H1 (cell line): ENCODE results near the gene HDAC9. TPM values are rescaled to one million over a fixed set of nuclear protein-coding genes. Genes with fewer than 3 reads are reported as not detected.

Experiments used
- CTCF ChIA-PET: fragments of 300-600 bp; sonication (Branson Sonifier 250); formaldehyde crosslinking; loops from one replicate; lab custom pipeline; 2021; ENCODE audit not compliant: partially characterized antibody; lab: Charles Lee
- POLR2A ChIA-PET: fragments of 300-600 bp; sonication (Branson Sonifier 250); formaldehyde crosslinking; loops from one replicate; lab custom pipeline; 2021; ENCODE audit warnings: inconsistent platforms; ENCODE audit not compliant: partially characterized antibody; lab: Charles Lee
- DNase-seq, 2 experiments: peaks; one replicate each; pipeline versions ENCODE4 v3.0.0 to v3.0.0-alpha.2; 2010 to 2022; ENCODE audit warnings: low spot score in 2 of 2, low read depth in 1 of 2, mixed read lengths in 1 of 2
- FAIRE-seq: peaks from 2 replicates; lab custom pipeline; 2011; peaks lifted over from hg19 to GRCh38; lab: Jason Lieb, UNC
- H2AFZ ChIP-seq: 2 replicates; pipeline ENCODE4 v1.8.1; 2012; ENCODE audit warnings: low read length, inconsistent platforms
- H2AK5ac ChIP-seq: 2 replicates; pipeline ENCODE4 v1.6.1; 2013; ENCODE audit warnings: low read depth, low read length
- H2BK120ac ChIP-seq: replicated peaks from 2 replicates; pipeline ENCODE3; 2013; ENCODE audit warnings: low read depth, low read length, inconsistent platforms
- H2BK12ac ChIP-seq: 2 replicates; pipeline ENCODE4 v1.6.1; 2013; ENCODE audit warnings: low read depth, low read length
- H2BK15ac ChIP-seq: 2 replicates; pipeline ENCODE4 v1.6.1; 2013; ENCODE audit warnings: low read length
- H2BK20ac ChIP-seq: 2 replicates; pipeline ENCODE4 v1.6.1; 2013; ENCODE audit warnings: low read length
- H2BK5ac ChIP-seq: 2 replicates; pipeline ENCODE4 v1.6.1; 2013; ENCODE audit warnings: low read depth, low read length
- H3K14ac ChIP-seq: 2 replicates; pipeline ENCODE4 v1.6.1; 2013; ENCODE audit warnings: inconsistent platforms; ENCODE audit not compliant: insufficient read length
- H3K18ac ChIP-seq: 2 replicates; pipeline ENCODE4 v1.6.1; 2013; ENCODE audit warnings: low read length; ENCODE audit errors: extremely low read depth
- H3K23ac ChIP-seq: 2 replicates; pipeline ENCODE4 v1.6.1; 2013; ENCODE audit warnings: inconsistent platforms; ENCODE audit not compliant: insufficient read length
- H3K23me2 ChIP-seq: 2 replicates; pipeline ENCODE4 v1.6.1; 2013; ENCODE audit warnings: low read depth, low read length
- H3K27ac ChIP-seq: 2 replicates; pipeline ENCODE4 v1.6.1; 2011; ENCODE audit warnings: low read depth, low read length, inconsistent platforms
- H3K27me3 ChIP-seq, 4 experiments: replicated peaks in 1 of 4; 1 replicate in 1 of 4; 2 replicates in 3 of 4; pipeline versions ENCODE4 v1.6.1 to v1.8.1; 2011 to 2013; ENCODE audit warnings: low read length in 3 of 4, mild to moderate bottlenecking in 3 of 4, inconsistent platforms in 2 of 4, mixed read lengths in 2 of 4, moderate library complexity in 1 of 4; ENCODE audit not compliant: control insufficient read depth in 3 of 4, insufficient read depth in 3 of 4; ENCODE audit errors: extremely low read depth in 1 of 4
- H3K36me3 ChIP-seq, 4 experiments: 2 replicates each; pipeline versions ENCODE4 v1.6.1 to v1.8.1; 2011 to 2013; ENCODE audit warnings: mild to moderate bottlenecking in 4 of 4, low read length in 3 of 4, moderate library complexity in 2 of 4, control low read depth in 1 of 4, inconsistent platforms in 1 of 4; ENCODE audit not compliant: insufficient read depth in 4 of 4, control insufficient read depth in 2 of 4
- H3K4ac ChIP-seq: replicated peaks from 2 replicates; pipeline ENCODE3; 2013; ENCODE audit warnings: low read length, low read depth, mixed read lengths, inconsistent platforms; ENCODE audit not compliant: insufficient read length
- H3K4me1 ChIP-seq, 4 experiments: replicated peaks in 1 of 4; 1 replicate in 1 of 4; 2 replicates in 3 of 4; pipeline versions ENCODE4 v1.6.1 to v1.8.1; 2011 to 2013; ENCODE audit warnings: low read length in 3 of 4, inconsistent platforms in 2 of 4, mixed read lengths in 1 of 4; ENCODE audit not compliant: insufficient read depth in 4 of 4, control insufficient read depth in 3 of 4
- H3K4me2 ChIP-seq, 2 experiments: 2 replicates each; pipeline versions ENCODE4 v1.6.1 to v1.8.1; 2011 to 2013; ENCODE audit warnings: low read depth in 2 of 2, low read length in 2 of 2, control low read depth in 1 of 2, inconsistent platforms in 1 of 2, mild to moderate bottlenecking in 1 of 2; ENCODE audit not compliant: insufficient read depth in 1 of 2
- H3K4me3 ChIP-seq, 4 experiments: fragments of 200-600, 300-600 bp in 1 of 4; sonication (generic), shearing (Covaris generic), sonication (Bioruptor Twin) in 1 of 4; 2 replicates each; pipeline versions ENCODE4 v1.5.1 to v1.8.1; 2011 to 2016; ENCODE audit warnings: low read length in 4 of 4, low read depth in 3 of 4, control low read depth in 2 of 4, inconsistent platforms in 2 of 4, mild to moderate bottlenecking in 2 of 4, mixed read lengths in 1 of 4, moderate library complexity in 1 of 4; ENCODE audit not compliant: insufficient read depth in 2 of 4; ENCODE audit errors: extremely low read depth in 1 of 4
- H3K56ac ChIP-seq: replicated peaks from 2 replicates; pipeline ENCODE3; 2013; ENCODE audit warnings: low read depth, mild to moderate bottlenecking, mixed read lengths, low read length, inconsistent platforms; ENCODE audit not compliant: insufficient read length
- H3K79me1 ChIP-seq: 2 replicates; pipeline ENCODE4 v1.6.1; 2013; ENCODE audit warnings: low read depth, low read length, control low read depth
- H3K79me2 ChIP-seq, 2 experiments: 2 replicates each; pipeline versions ENCODE4 v1.6.1 to v1.8.1; 2012 to 2013; ENCODE audit warnings: low read length in 2 of 2, mild to moderate bottlenecking in 2 of 2, inconsistent platforms in 1 of 2; ENCODE audit not compliant: insufficient read depth in 2 of 2, control insufficient read depth in 1 of 2
- H3K9ac ChIP-seq, 4 experiments: replicated peaks in 1 of 4; 1 replicate in 1 of 4; 2 replicates in 3 of 4; pipeline versions ENCODE4 v1.6.1 to v1.8.1; 2011 to 2013; ENCODE audit warnings: low read depth in 3 of 4, low read length in 3 of 4, control low read depth in 2 of 4, mild to moderate bottlenecking in 2 of 4, moderate library complexity in 2 of 4, inconsistent platforms in 1 of 4; ENCODE audit errors: extremely low read depth in 1 of 4
- H3K9me3 ChIP-seq, 2 experiments: 2 replicates each; pipeline versions ENCODE4 v1.6.1 to v1.8.1; 2012 to 2013; ENCODE audit warnings: mild to moderate bottlenecking in 2 of 2, moderate library complexity in 2 of 2, control low read depth in 1 of 2, inconsistent platforms in 1 of 2, low read depth in 1 of 2, low read length in 1 of 2, mixed read lengths in 1 of 2; ENCODE audit not compliant: insufficient read depth in 2 of 2
- H4K20me1 ChIP-seq, 2 experiments: replicated peaks in 1 of 2; 2 replicates each; pipeline versions ENCODE3 to v1.8.1; 2011 to 2013; ENCODE audit warnings: inconsistent platforms in 2 of 2, low read length in 2 of 2, mild to moderate bottlenecking in 1 of 2; ENCODE audit not compliant: insufficient read depth in 2 of 2, control insufficient read depth in 1 of 2
- H4K5ac ChIP-seq: 2 replicates; pipeline ENCODE4 v1.6.1; 2013; ENCODE audit warnings: low read length, low read depth, mixed read lengths, inconsistent platforms; ENCODE audit not compliant: insufficient read length
- H4K8ac ChIP-seq: 2 replicates; pipeline ENCODE4 v1.8.0; 2013; ENCODE audit warnings: mild to moderate bottlenecking, moderate library complexity, low read length, inconsistent platforms; ENCODE audit not compliant: insufficient read depth; ENCODE audit errors: extremely low read depth
- H4K91ac ChIP-seq: replicated peaks from 2 replicates; pipeline ENCODE3; 2013; ENCODE audit warnings: low read length, mixed read lengths, inconsistent platforms; ENCODE audit not compliant: insufficient read length
- POLR2A ChIP-seq, 2 experiments: IDR thresholded peaks; 1 replicate in 1 of 2; 2 replicates in 1 of 2; pipeline ENCODE4 v1.6.1; 2011; ENCODE audit warnings: low read depth in 2 of 2, low read length in 2 of 2, mild to moderate bottlenecking in 2 of 2; ENCODE audit errors: control extremely low read depth in 1 of 2
- WGBS, 2 experiments: shearing (Covaris generic) in 1 of 2; methylation state at CpG; one replicate each; pipeline versions ENCODE4 v1.1.6 to v1.1.7; 2013 to 2015; ENCODE audit warnings: low lambda C conversion rate in 2 of 2, mixed read lengths in 2 of 2, inconsistent platforms in 1 of 2, low coverage in 1 of 2, missing lambda C conversion rate in 1 of 2; ENCODE audit not compliant: insufficient replicate concordance in 2 of 2, insufficient coverage in 1 of 2, insufficient read length in 1 of 2; ENCODE audit errors: extremely low coverage in 1 of 2, missing lambda C conversion rate in 1 of 2; 5-methylcytosine and 5-hydroxymethylcytosine counted together
- polyA plus RNA-seq, 7 experiments: library from polyadenylated mRNA; depleted of rRNA in 3 of 7; stranded (reverse) in 5 of 7; unstranded in 2 of 7; fragments of >200 nt in 5 of 7; fragments of 200-250 nt in 2 of 7; gene quantifications; 1 replicate in 5 of 7; 2 replicates in 1 of 7; 4 replicates in 1 of 7; pipeline versions ENCODE4 v1.2.1 to v1.2.3, GENCODE V29; 2011 to 2013; ENCODE audit warnings: missing spikeins in 2 of 7, mixed read lengths in 2 of 7
- total RNA-seq: library from RNA; stranded (reverse); fragmentation: NEBNext Ultra II Directional; extraction: Animal tissue kit (Norgen Biotek cat#: 25700); gene quantifications from 2 replicates; pipeline ENCODE4 v1.2.1, GENCODE V29; 2021

HDAC9 gene
- total and polyA plus RNA-seq, 2 of the 8 experiments (the other 6 are each of a cell fraction or from before 2014, with no cell fraction given), result 9.5 to 13.1 TPM

- H3K79me1 ChIP-seq, result no peaks in the 10 kb centered on the region
- H4K91ac ChIP-seq, result no peak overlapping the region
- H4K20me1 ChIP-seq, result no peaks in the 10 kb centered on the region
- no peak overlapping the region for H2BK20ac ChIP-seq
- no peak for FAIRE-seq
- H3K27me3 ChIP-seq, result no peaks in the 10 kb centered on the region
- no peak overlapping the region for H3K9ac ChIP-seq
- H4K8ac ChIP-seq, result no peak overlapping the region
- CTCF ChIA-PET, result no interaction called here
- H3K4ac ChIP-seq, result no peak overlapping the region
- no peak overlapping the region for H3K56ac ChIP-seq
- WGBS, 2 experiments, result 79% methylated on average over 2 of the region's 2 CpGs; no CpG with 5 or more reads in 1 of the 2 experiments
- H3K9me3 ChIP-seq, result no peaks in the 10 kb centered on the region
- no peaks in the 10 kb centered on the region for H3K4me1 ChIP-seq
- no peak overlapping the region for H2BK120ac ChIP-seq
- H4K5ac ChIP-seq, result no peak overlapping the region
- H3K14ac ChIP-seq, result no peak overlapping the region
- H2AK5ac ChIP-seq, result no peak overlapping the region
- H3K27ac ChIP-seq, result no peak overlapping the region
- H3K79me2 ChIP-seq, result no peaks in the 10 kb centered on the region
- H3K23me2 ChIP-seq, result no peaks in the 10 kb centered on the region
- no peak overlapping the region for H2BK12ac ChIP-seq
- H3K4me2 ChIP-seq, result no peak overlapping the region
- no peak for DNase-seq
- H3K4me3 ChIP-seq, result no peak overlapping the region
- no peaks in the 10 kb centered on the region for H3K36me3 ChIP-seq
- no peak overlapping the region for H2AFZ ChIP-seq
- H2BK5ac ChIP-seq, result no peak overlapping the region
- H3K23ac ChIP-seq, result no peak overlapping the region
- POLR2A ChIA-PET, result no interaction called here
- H2BK15ac ChIP-seq, result no peak overlapping the region
- H3K18ac ChIP-seq, result no peak overlapping the region
- no peak for TF ChIP-seq POLR2A (IDR thresholded peaks at IDR 0.05; ENCODE audit: control extremely low read depth in 1 of 2, low read depth in 2 of 2, low read length in 2 of 2)
Observed at GRCh38 chr7:19020062-19020461, 524.5 kb downstream of the HDAC9 start.
